Suprapubic skin (tissue), 3 donors: ENCODE data around the gene HINFP.

Experiments used
- CTCF ChIP-seq, 2 donors: fragments of 200-600 bp in 1 of 2; fragments of 450-650 bp in 1 of 2; sonication (generic) in 1 of 2; IDR thresholded peaks; one replicate each; pipeline ENCODE4 v1.5.1; 2016 to 2019; ENCODE audit warnings: antibody characterized with exemption in 2 of 2, mild to moderate bottlenecking in 1 of 2, moderate library complexity in 1 of 2
- EP300 ChIP-seq: sonication (generic); formaldehyde crosslinking; IDR thresholded peaks from one replicate; pipeline ENCODE4 v1.6.1; 2017; ENCODE audit warnings: antibody characterized with exemption

- no peak for TF ChIP-seq CTCF (IDR thresholded peaks at IDR 0.05)
- TF ChIP-seq EP300: no peak
Measured at GRCh38 chr11:119107538-119108145, 13.7 kb upstream of the HINFP start.
